ENCODE data around the gene MED26.

The MED26 gene

GRCh38 chr19:16645140-16645539 lies 17.1 kb upstream of the MED26 start:
- DNase-seq: no peak

DNA sequence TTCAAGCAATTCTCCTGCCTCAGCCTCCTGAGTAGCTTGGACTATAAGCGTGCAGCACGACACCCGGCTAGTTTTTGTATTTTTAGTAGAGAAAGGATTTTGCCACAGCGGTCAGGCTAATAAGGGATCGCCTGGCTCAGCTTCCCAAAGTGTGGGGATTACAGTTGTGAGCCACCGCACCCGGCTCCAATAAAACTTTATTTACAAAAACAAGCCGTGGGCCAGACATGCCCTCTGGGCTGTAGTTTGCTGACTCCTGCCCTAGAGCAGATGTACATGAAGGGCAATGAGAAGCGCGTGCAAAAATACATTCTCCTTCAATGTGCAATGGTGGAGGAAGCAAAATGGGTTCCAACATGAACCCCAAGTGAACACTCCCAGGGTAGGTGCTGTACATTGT lies 13.7 kb upstream of the MED26 start:
- DNase-seq: no peak

- DNase-seq: no peak
Observed at GRCh38 chr19:16640951-16641350, 12.9 kb upstream of the MED26 start.

DNA sequence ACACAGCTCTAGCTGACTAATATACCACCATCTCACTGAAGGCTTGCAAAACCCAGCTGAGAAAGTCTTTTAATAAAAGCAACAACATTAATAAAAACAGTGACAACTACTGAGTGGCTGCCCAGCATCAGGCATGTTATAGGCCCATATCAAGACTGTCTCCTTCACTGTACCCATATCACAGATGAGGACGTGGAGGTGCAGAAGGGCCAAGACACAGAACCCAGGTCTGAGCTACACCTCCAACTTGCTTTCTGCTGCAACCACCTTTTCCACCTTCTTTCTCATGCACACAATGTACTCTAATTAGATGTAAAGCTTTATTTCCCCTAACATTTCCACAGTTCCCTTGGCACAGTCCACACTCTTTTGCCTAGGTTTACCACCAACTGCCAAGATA lies 10.7 kb upstream of the MED26 start:
- DNase-seq: no peak

DNA sequence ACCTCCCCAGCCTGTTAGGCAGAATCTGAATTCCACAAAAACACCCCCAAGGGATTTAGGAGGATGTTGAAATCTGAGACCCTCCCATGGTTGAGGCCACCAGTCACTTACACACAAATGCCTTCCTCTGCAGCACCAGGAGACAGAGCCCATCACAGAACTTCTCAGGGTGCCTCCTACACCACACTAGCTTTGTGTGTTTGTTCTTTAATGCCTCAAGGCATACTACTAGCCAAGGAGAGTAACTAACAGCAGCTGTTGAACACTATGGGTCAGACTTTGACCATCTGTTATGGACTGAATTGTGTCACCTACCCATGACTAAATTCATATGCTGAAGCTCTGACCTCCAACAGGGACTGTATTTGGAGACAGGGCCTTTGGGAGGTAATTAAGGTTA lies 9.5 kb upstream of the MED26 start:
- DNase-seq: no peak

DNA sequence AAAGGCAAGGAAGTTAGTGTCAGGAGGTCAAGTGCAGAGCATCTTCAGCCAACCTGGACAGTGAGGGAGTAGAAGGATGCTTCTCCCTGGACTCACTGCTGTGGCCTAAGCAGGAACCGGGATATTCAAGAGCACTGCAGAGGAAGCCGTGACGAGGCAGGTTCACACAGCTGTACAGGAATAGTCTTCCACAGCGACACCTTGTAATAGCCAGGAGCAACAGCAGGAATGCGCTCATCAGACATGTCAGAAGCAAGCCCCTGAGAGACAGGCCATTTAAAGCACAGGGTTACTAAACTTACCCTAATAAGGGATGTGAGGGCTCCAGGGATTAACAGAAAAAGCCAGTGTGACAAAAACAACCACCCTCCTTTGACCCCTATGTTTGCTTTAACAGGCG lies 3.5 kb upstream of the MED26 start:
- no peak for DNase-seq

GRCh38 chr19:16628984-16629691 lies 1.1 kb upstream of the MED26 start:
- DNase-seq: peak; percentile 81

- peak; percentile 49 for DNase-seq
Observed at GRCh38 chr19:16627928-16628182, 149 bp downstream of the MED26 start.

DNA sequence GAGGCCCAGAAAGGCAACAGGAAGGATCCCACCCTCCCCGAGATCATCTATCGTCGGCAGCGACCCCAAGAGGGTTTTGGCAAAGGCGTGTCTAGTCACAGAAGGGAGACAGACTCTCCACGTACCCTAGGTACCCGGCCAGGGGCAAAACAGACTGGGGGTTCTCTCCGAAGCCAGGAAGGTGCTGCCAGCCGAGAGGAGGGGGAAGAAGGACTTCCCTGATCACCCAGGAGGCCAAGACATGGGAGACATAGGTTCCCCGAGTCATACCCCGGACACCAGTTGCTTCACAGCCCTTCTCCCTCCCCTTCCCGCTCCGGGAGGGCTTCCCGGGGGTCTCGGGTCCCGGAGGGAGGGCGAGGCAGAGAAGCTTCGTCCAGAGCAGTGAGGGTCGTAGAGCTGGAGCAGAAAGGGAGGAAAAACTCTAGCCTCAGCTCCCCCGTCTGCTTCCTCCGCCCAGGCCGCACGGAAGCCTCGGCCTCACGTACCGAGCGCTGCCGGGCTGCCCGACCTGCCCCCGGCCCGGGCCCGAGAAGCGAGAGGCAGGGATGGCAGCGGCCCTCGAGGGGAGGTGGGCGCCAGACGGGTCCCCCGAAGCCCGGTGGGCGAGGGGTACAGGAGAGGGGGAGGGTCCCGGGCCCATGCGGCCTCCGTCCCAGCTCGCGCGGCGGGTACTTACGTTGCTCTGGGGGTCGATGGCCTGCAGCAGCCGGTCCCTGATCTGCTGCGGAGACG lies 644 bp downstream of the MED26 start:
- DNase-seq: no peak

- DNase-seq: no peak
Observed at GRCh38 chr19:16626796-16627192, 1.2 kb downstream of the MED26 start.

DNA sequence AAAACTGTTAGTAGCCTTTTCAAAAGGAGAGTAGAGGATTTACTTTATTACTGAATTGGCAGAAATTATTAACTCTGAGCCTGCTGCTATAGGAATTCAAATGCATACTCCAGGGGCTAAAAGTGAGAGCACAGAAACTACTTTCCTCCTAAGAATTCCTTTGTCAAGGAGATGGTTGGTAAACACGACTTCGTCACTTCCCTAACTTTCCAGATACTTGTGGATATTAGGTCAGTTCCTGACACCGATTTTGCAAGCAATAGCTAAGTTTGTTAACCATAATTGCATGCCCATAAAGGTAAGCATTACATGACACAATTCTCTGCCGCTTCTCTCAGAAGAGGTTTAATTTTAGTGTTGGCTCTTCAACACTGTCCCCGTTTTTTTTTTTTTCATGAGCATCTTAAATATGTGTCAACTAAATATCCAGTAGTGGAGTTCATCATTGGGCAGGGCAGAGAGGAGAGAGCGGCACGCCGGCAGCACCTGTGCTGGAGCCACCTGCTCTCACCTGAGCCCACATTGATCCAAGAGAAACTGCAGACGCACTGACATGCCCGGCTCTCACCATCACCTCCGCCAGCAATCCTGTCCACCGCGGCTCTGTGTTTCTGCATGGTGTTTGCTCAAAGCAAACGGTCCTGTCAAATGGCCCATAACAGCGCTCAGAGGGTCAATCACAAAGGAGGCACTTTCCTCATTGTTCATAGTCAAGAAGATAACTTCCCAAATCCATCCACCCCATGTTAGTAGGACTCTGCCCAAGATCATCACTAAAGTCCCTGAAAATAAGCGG lies 2.6 kb downstream of the MED26 start:
- no peak for DNase-seq

- DNase-seq: no peak
Observed at GRCh38 chr19:16624236-16624635, 3.8 kb downstream of the MED26 start.

- no peak for DNase-seq
Observed at GRCh38 chr19:16623576-16623975, 4.4 kb downstream of the MED26 start.

DNA sequence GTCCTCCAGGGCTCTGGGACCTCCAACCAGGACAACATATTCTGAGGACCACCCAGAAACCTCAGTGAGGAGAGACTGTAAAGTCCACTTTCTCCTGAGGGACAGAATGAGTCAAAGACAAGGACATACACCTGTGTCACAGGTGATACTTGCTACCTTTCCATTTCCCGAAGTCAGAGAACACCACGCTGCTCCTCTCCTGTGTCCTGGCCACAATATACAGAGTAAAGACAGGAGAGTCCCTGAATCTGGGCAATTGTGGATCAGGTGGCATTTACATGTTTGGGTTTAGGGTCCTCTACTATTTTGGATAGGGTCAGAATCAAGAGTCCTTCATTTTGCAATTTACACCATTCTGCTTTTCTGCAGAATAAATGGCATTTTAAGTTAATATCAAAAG lies 4.9 kb downstream of the MED26 start:
- no peak for DNase-seq

GRCh38 chr19:16621165-16621800 lies 6.7 kb downstream of the MED26 start:
- DNase-seq: no peak

DNA sequence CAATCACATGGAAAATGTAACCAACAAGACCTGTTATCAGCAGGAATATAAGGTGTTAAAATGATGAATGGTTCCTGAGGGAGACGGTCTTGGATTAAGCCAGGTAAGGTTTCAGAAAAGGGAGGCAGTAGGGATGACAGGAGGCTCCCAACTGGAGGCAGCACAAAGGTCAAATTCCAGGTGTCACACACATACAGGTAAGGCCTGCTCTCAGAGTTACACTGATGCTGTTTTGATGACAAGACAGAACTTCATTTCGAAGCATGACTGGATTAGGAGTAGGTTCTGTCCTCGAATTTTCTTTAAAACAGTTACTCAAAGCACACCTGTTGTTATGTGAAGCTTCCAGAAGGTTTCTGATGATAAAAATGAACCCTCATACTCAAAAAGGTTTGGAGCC lies 7.4 kb downstream of the MED26 start:
- no peak for DNase-seq

GRCh38 chr19:16620018-16620417 lies 8.0 kb downstream of the MED26 start:
- DNase-seq: no peak

- no peak for DNase-seq
Observed at GRCh38 chr19:16619457-16619856, 8.5 kb downstream of the MED26 start.

DNA sequence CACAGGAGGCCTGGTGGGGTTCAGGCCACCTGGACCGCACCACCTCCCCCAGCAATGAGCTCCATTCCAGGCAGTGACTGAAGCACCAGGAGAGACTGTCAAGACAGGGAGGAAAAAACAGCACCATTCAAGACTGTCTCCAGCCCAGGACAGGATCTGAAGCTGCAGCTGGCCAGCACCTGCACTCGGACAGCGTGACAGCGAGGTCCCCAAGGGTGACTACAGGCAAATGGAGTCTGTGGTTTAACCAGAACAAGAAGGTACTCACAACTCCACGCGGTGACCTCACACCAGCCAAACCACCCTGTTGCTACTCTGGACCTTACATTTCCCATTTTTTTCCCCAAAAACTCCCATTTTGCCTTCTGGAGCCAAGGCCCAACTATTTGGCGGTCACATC lies 9.8 kb downstream of the MED26 start:
- no peak for DNase-seq

GRCh38 chr19:16615808-16616207 lies 12.2 kb downstream of the MED26 start:
- no peak for DNase-seq

DNA sequence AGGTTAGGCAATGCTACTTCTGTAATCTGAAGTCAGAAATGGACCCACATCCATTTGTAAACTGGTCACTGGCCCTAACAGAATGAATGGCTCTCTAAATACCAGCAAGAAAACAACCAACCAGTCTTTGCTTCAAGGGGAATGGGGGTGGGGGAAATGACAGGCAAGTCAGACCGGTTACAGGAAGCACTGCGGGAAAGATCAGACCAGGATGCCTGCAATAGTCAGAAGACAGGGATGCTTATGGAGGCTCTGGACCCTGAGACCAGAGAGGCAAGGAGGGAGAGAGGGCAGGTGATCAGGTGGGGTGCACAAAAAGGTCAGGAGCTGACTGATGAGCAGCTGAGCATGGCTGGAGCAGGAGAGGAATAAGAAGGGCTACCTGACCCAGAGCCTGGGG lies 13.1 kb downstream of the MED26 start:
- no peak for DNase-seq

GRCh38 chr19:16613841-16614240 lies 14.2 kb downstream of the MED26 start:
- DNase-seq: no peak

DNA sequence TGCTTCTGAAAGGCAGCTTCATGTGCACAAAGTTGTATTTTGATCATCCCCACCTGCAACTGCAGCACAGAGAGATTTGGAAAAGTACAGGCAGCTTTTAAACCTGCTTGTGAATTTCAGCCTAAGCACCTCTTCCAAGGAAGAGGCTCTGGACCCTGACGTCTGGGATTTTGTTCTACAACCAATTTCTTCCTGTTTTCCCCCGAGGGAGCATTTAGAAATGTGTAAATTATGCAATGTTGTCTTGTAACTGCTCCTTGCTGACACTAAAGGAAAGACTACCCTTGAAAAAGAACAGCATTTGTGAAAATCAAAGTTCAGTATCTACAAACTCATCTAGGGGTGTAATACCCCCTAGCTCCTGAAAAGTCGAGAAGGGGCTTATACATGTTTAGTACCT lies 15.4 kb downstream of the MED26 start:
- DNase-seq: no peak

DNA sequence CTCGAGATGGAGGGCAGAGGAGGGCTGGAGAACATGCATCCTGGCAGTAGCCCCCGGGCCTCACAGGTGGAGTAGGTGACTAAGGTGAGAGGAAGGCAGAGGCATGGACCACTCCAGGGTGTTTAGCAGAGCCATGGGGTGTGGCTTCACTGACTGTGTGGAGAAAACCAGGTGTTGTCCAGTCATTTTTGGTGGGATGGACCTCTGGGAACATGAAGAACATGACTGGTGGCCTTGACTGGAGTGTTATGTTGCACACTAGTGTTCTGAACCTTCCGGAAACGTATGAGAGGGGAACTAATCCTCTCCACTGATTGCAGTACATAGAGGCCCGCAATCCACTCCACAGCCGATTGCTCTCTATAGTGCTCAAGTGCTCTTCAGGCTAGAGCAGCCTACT lies 16.9 kb downstream of the MED26 start:
- DNase-seq: no peak
